GM23338 (cell line): ENCODE results near the gene UQCRC1. TPM values are rescaled to one million over a fixed set of nuclear protein-coding genes. Genes with fewer than 3 reads are reported as not detected.

Experiments used
- ATAC-seq: fragments of 200-7000 bp; cut with Tn5 transposase; 3 replicates; pipeline ENCODE4 v1.9.1; 2020
- DNase-seq: peaks from one replicate; pipeline ENCODE4 v3.0.0-alpha.2; 2015; ENCODE audit warnings: low spot score
- H2AFZ ChIP-seq: fragments of 200-600 bp; sonication (generic); 2 replicates; pipeline ENCODE4 v1.8.0; 2016; ENCODE audit warnings: antibody characterized with exemption, mild to moderate bottlenecking, moderate library complexity
- H3F3A ChIP-seq: fragments of 200-600 bp; sonication (generic); replicated peaks from 2 replicates; pipeline ENCODE4 v1.8.0; 2017; ENCODE audit warnings: antibody characterized with exemption, mixed run types, low read depth
- H3K27ac ChIP-seq: fragments of 200-600 bp; sonication (generic); 2 replicates; pipeline ENCODE4 v1.6.1; 2016; ENCODE audit warnings: low read depth
- H3K27me3 ChIP-seq: fragments of 200-600 bp; sonication (generic); 2 replicates; pipeline ENCODE4 v1.8.0; 2016; ENCODE audit warnings: mild to moderate bottlenecking, mixed run types, moderate library complexity; ENCODE audit not compliant: insufficient read depth
- H3K36me3 ChIP-seq: fragments of 200-600 bp; sonication (generic); 2 replicates; pipeline ENCODE4 v1.8.0; 2016; ENCODE audit warnings: mild to moderate bottlenecking; ENCODE audit not compliant: insufficient read depth
- H3K4me1 ChIP-seq: fragments of 200-600 bp; sonication (generic); 2 replicates; pipeline ENCODE4 v1.8.0; 2016; ENCODE audit warnings: mild to moderate bottlenecking, moderate library complexity; ENCODE audit not compliant: insufficient read depth
- H3K4me2 ChIP-seq: fragments of 200-600 bp; sonication (generic); 2 replicates; pipeline ENCODE4 v1.7.1; 2017; ENCODE audit warnings: mixed run types
- H3K4me3 ChIP-seq: fragments of 200-600 bp; sonication (generic); 2 replicates; pipeline ENCODE4 v1.6.1; 2016; ENCODE audit warnings: mixed run types
- H3K79me2 ChIP-seq: fragments of 200-600 bp; sonication (generic); replicated peaks from 2 replicates; pipeline ENCODE4 v1.8.0; 2017; ENCODE audit warnings: mild to moderate bottlenecking; ENCODE audit not compliant: insufficient read depth
- H3K9me2 ChIP-seq: fragments of 200-600 bp; sonication (generic); 2 replicates; pipeline ENCODE4 v1.8.0; 2017; ENCODE audit not compliant: insufficient read depth
- H4K20me1 ChIP-seq: fragments of 200-600 bp; sonication (generic); replicated peaks from 2 replicates; pipeline ENCODE4 v1.8.0; 2017; ENCODE audit warnings: mild to moderate bottlenecking; ENCODE audit not compliant: insufficient read depth
- H3K27ac Mint-ChIP-seq: 2 replicates; pipeline ENCODE4 v1.8.0; 2020; ENCODE audit warnings: inconsistent platforms, mild to moderate bottlenecking, moderate library complexity, mixed read lengths
- H3K27me3 Mint-ChIP-seq: 3 replicates; pipeline ENCODE4 v1.8.0; 2022; ENCODE audit warnings: low read depth, mild to moderate bottlenecking, moderate library complexity, mixed read lengths, inconsistent platforms; ENCODE audit not compliant: insufficient read depth, poor library complexity
- H3K36me3 Mint-ChIP-seq: 3 replicates; pipeline ENCODE4 v1.8.0; 2021; ENCODE audit warnings: low read depth, mild to moderate bottlenecking, inconsistent platforms, moderate library complexity, mixed read lengths
- H3K4me1 Mint-ChIP-seq: 3 replicates; pipeline ENCODE4 v1.8.0; 2020; ENCODE audit warnings: mild to moderate bottlenecking, inconsistent platforms, mixed read lengths
- H3K4me3 Mint-ChIP-seq: 3 replicates; pipeline ENCODE4 v1.8.0; 2021; ENCODE audit warnings: moderate library complexity, mild to moderate bottlenecking, inconsistent platforms, mixed read lengths
- H3K9me3 Mint-ChIP-seq: 3 replicates; pipeline ENCODE4 v1.8.0; 2020; ENCODE audit warnings: moderate library complexity, mild to moderate bottlenecking, inconsistent platforms, mixed read lengths
- CREB1 ChIP-seq: fragments of 250-450 bp; sonication (Bioruptor Pico); IDR thresholded peaks from 2 replicates; pipeline ENCODE4 v1.5.0; 2020; ENCODE audit warnings: low read depth, mild to moderate bottlenecking, moderate library complexity
- CTCF ChIP-seq, 2 experiments: fragments of 200-600 bp in 1 of 2; sonication (generic) in 1 of 2; conservative IDR thresholded peaks; 2 replicates each; pipeline versions ENCODE4 v1.5.1 to v1.6.1; 2016 to 2017; ENCODE audit warnings: antibody characterized with exemption in 2 of 2, low read depth in 2 of 2, mild to moderate bottlenecking in 2 of 2, moderate library complexity in 1 of 2
- EZH2 ChIP-seq: fragments of 200-600 bp; sonication (generic); IDR thresholded peaks from one replicate; pipeline ENCODE4 v1.8.0; 2017; ENCODE audit warnings: antibody characterized with exemption, mild to moderate bottlenecking, low read depth; ENCODE audit not compliant: unreplicated experiment
- EZH2phosphoT487 ChIP-seq: fragments of 200-600 bp; sonication (generic); IDR thresholded peaks from one replicate; pipeline ENCODE4 v1.8.1; 2018; ENCODE audit warnings: antibody characterized with exemption; ENCODE audit not compliant: unreplicated experiment
- JUNB ChIP-seq: IDR thresholded peaks from one replicate; pipeline ENCODE4 v1.6.1; 2016; ENCODE audit warnings: antibody characterized with exemption; ENCODE audit not compliant: unreplicated experiment
- POLR2AphosphoS5 ChIP-seq: IDR thresholded peaks from 2 replicates; pipeline ENCODE4 v1.6.1; 2016; ENCODE audit warnings: antibody characterized with exemption, low read depth
- REST ChIP-seq: IDR thresholded peaks from one replicate; pipeline ENCODE4 v1.6.1; 2018; ENCODE audit warnings: antibody characterized with exemption; ENCODE audit not compliant: unreplicated experiment
- ZNF114 ChIP-seq: fragments of 250-450 bp; sonication (Bioruptor Pico); IDR thresholded peaks from 2 replicates; pipeline ENCODE4 v1.5.0; 2020; ENCODE audit warnings: mild to moderate bottlenecking, moderate library complexity
- ZNF331 ChIP-seq: fragments of 250-450 bp; sonication (Bioruptor Pico); IDR thresholded peaks from 2 replicates; pipeline ENCODE4 v1.5.0; 2020; ENCODE audit warnings: low read depth, mild to moderate bottlenecking, moderate library complexity
- polyA plus RNA-seq: library from polyadenylated mRNA; unstranded; fragments of >200 nt; fragmentation: Nextera tagmentation; extraction: Ambion mirVana; gene quantifications from 2 replicates; pipeline ENCODE4 v1.2.1, GENCODE V29; 2016
- total RNA-seq: library from RNA; depleted of rRNA; stranded (reverse); fragments of >200 nt; shearing (Covaris generic); gene quantifications from 2 replicates; pipeline ENCODE4 v1.2.3, GENCODE V29; 2014

UQCRC1 gene
- total and polyA plus RNA-seq, 2 experiments from 2014 or later: 232 to 439 TPM

GRCh38 chr3:48575366-48575765 is 34.1 kb downstream of the UQCRC1 start (continued):
- TF ChIP-seq REST (no peak), EZH2phosphoT487 (no peak), POLR2AphosphoS5 (no peak), EZH2 (no peak), CREB1 (CRISPR knock-in tag) (no peak), ZNF331 (CRISPR knock-in tag) (no peak), JUNB (no peak)

GRCh38 chr3:48573973-48574585 is 35.4 kb downstream of the UQCRC1 start:
- no peaks in the 10 kb centered on the region for H3K79me2 ChIP-seq
- Mint-ChIP-seq H3K4me3 (no peak overlapping the region), H3K27ac (no peak overlapping the region), H3K27me3 (peaks cover 3% of the 10 kb centered on the region), H3K4me1 (no peaks in the 10 kb centered on the region), H3K9me3 (no peaks in the 10 kb centered on the region), H3K36me3 (no peaks in the 10 kb centered on the region; the same call in 2 of the 3 replicates)
- no peak overlapping the region for H3K4me3 ChIP-seq
- ATAC-seq: no peak
- no peaks in the 10 kb centered on the region for H3K36me3 ChIP-seq
- H2AFZ ChIP-seq: no peak overlapping the region
- DNase-seq: no peak
- H3K27me3 ChIP-seq: no peaks in the 10 kb centered on the region
- no peaks in the 10 kb centered on the region for H3K9me2 ChIP-seq
- no peak overlapping the region for H3K27ac ChIP-seq
- H3K4me2 ChIP-seq: no peak overlapping the region
- H3K4me1 ChIP-seq: no peaks in the 10 kb centered on the region
- H3F3A ChIP-seq: no peaks in the 10 kb centered on the region
- H4K20me1 ChIP-seq: no peaks in the 10 kb centered on the region
- TF ChIP-seq CTCF (conservative IDR thresholded peaks at IDR 0.05; ENCODE audit: low read depth in 2 of 2) (no peak), JUNB (no peak), ZNF114 (no peak), POLR2AphosphoS5 (no peak), EZH2phosphoT487 (no peak), CREB1 (CRISPR knock-in tag) (no peak), ZNF331 (CRISPR knock-in tag) (no peak), REST (no peak)
